GM12891 (cell line): ENCODE results near the gene BCL11A.
A peak's percentile ranks its signal among the peaks of the same experiment; 100 is the strongest.

ENCODE experiments used
- DNase-seq: peaks from one replicate; pipeline ENCODE4 v3.0.0; 2011; ENCODE audit warnings: low spot score; ENCODE audit not compliant: insufficient read length
- FAIRE-seq: peaks from 2 replicates; lab custom pipeline; 2011; peaks lifted over from hg19 to GRCh38; lab: Jason Lieb, UNC
- PAX5 ChIP-seq: IDR thresholded peaks from 2 replicates; pipeline ENCODE4 v1.6.1; 2011; ENCODE audit warnings: low read length, moderate library complexity, mild to moderate bottlenecking; ENCODE audit not compliant: insufficient read depth, severe bottlenecking
- POLR2A ChIP-seq: IDR thresholded peaks from 2 replicates; pipeline ENCODE4 v1.6.1; 2011; ENCODE audit warnings: low read depth, low read length, control low read depth
- POLR2AphosphoS5 ChIP-seq: IDR thresholded peaks from 2 replicates; pipeline ENCODE4 v1.6.1; 2011; ENCODE audit warnings: low read depth, low read length, control low read depth
- POU2F2 ChIP-seq: IDR thresholded peaks from 2 replicates; pipeline ENCODE4 v1.6.1; 2011; ENCODE audit warnings: low read depth, mild to moderate bottlenecking, control low read depth, low read length, moderate library complexity
- SPI1 ChIP-seq: IDR thresholded peaks from 2 replicates; pipeline ENCODE4 v1.6.1; 2011; ENCODE audit warnings: low read depth, low read length, control low read depth
- TAF1 ChIP-seq: IDR thresholded peaks from 2 replicates; pipeline ENCODE4 v1.6.1; 2011; ENCODE audit warnings: low read depth, low read length, control low read depth

Gene BCL11A

DNA sequence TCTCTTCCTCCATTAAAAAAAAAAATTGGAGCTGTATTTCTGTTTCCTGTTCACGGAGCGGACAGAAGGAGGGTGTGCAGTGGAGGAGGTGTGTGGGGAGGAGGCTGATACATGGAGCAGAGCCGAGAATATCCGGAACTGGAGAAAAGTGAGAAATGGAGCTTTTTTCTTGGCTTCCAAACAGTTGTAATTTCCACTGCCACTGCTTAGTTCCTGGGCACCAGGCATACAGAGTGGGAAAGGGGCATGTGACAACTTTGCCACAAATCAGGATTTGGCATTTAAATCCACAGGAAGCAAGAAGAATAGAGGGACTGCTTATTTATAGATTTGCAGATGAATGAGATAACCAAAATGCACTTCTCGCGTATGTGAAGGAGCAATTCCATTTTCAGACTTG, 71.2 kb downstream of the BCL11A start:
- FAIRE-seq: no peak
- no peak for TF ChIP-seq POLR2AphosphoS5
- no peak for TF ChIP-seq POU2F2
- no peak for DNase-seq

DNA sequence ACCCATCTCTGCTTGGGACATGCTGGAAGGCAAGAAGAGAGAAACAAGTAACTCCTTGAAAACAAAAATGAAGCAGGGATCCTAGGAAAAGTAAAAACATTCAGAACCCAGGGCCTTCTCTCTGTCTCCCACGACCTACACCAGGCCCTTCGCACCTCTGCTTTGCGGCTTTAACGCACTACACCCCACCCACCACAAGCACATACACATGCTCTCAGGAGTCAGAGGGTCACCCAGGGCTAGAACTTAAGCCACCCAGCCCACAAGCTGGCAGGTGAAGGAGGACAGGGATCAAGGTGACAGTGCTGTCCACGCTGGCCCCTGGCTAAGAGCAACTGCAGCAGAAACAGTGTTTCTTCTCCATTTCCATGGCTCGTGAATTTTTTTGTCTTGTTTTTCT, 72.2 kb downstream of the BCL11A start:
- no peak for FAIRE-seq
- no peak for DNase-seq
- TF ChIP-seq SPI1 (no peak), PAX5 (no peak), POU2F2 (no peak), TAF1 (no peak), POLR2A (no peak), POLR2AphosphoS5 (no peak)

- no peak for DNase-seq
- TF ChIP-seq TAF1: no peak
- no peak for TF ChIP-seq POLR2A
- TF ChIP-seq POU2F2: no peak
- no peak for TF ChIP-seq POLR2AphosphoS5
- TF ChIP-seq SPI1: no peak
- no peak for TF ChIP-seq PAX5
- FAIRE-seq: no peak
Observed at GRCh38 chr2:60480089-60480773, 73.2 kb downstream of the BCL11A start.

DNA sequence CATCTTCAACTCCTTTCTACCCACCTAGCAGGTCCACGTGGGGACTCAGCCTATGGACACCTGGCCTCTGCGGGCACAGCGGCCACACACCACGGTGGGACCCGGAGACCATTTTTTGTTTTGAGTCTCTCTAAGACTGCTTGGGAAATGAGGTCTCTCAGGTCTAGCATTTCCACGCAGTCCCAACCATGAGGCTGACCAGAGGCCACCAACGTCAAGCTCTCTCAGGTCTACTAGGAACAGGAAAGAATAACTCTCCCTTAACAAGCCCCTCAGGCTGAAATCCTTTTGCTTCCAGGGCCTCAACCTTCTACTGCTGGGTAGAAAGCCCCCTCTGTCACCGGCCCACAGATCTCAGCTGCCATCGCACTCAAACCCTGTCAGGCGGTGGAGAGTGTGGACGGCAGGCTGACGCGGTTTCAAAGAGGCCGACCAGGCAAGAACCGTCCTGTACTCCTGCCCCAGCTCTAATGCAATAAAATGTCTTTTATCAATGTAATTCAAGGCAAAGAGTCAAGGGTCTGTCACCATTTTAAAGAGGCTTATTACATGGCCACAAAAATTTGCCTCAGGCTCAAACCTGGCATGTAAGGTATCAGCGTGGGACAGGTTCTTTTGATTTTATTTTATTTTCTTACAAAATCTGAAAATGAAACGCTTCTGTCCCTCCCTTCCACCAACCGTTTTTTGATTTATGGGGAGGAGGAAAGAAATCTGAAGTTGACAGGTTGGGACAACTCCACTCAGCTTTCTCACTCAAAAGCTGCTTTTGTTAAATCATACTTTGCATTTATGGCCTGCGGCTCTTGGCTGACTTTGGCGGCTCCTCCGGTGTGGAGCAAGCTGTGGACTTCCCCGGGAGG, 74.0 kb downstream of the BCL11A start:
- DNase-seq (no peak), FAIRE-seq (no peak)
- TF ChIP-seq POU2F2 (no peak), PAX5 (no peak), TAF1 (no peak), SPI1 (no peak), POLR2AphosphoS5 (no peak), POLR2A (no peak)

- DNase-seq (no peak), FAIRE-seq (no peak)
- TF ChIP-seq PAX5 (no peak), SPI1 (no peak), POLR2AphosphoS5 (no peak), POLR2A (no peak), POU2F2 (no peak), TAF1 (no peak)
Observed at GRCh38 chr2:60478660-60479059, 74.8 kb downstream of the BCL11A start.

- no peak for TF ChIP-seq POU2F2
- no peak for TF ChIP-seq PAX5
- no peak for TF ChIP-seq POLR2AphosphoS5
- TF ChIP-seq TAF1: no peak
- TF ChIP-seq SPI1: no peak
- FAIRE-seq: no peak
- DNase-seq: no peak
Observed at GRCh38 chr2:60476206-60476954, 77.1 kb downstream of the BCL11A start.

GRCh38 chr2:60475123-60475830, 78.2 kb downstream of the BCL11A start:
- FAIRE-seq (peak; percentile 48), DNase-seq (no peak)
- TF ChIP-seq POU2F2 (no peak), POLR2A (no peak), POLR2AphosphoS5 (no peak), PAX5 (no peak), TAF1 (no peak), SPI1 (no peak)

DNA sequence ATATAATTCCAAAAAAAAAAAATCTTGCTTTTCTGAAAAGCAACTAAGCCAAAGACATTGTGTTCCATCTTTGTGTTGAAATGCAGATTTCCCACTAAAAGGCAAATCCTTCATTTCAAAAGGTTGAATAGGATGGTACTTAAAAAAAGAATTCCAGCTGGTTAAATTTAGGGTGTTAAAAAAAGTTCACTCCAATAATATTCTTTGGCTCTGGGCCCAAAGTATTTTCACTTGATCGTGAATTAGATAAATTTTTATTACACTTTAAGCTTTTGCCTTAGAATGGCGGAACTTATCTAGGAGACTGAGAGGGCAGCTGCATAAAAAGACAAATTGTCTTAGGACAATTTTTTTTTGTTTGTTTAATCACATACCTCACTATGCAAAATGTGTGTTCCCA, 79.2 kb downstream of the BCL11A start:
- DNase-seq: no peak
- no peak for FAIRE-seq
- TF ChIP-seq POLR2A (no peak), POLR2AphosphoS5 (no peak), POU2F2 (no peak), SPI1 (no peak), PAX5 (no peak), TAF1 (no peak)

- FAIRE-seq (no peak), DNase-seq (no peak)
- no peak for TF ChIP-seq POLR2AphosphoS5
- no peak for TF ChIP-seq POU2F2
- TF ChIP-seq PAX5: no peak
- no peak for TF ChIP-seq POLR2A
- TF ChIP-seq TAF1: no peak
- TF ChIP-seq SPI1: no peak
Observed at GRCh38 chr2:60473546-60473945, 79.9 kb downstream of the BCL11A start.
